Spleen (tissue), 11 donors: ENCODE data around the gene PPP2R5C. TPM values are rescaled to one million over a fixed set of nuclear protein-coding genes. Genes with fewer than 3 reads are reported as not detected.

Experiments used
- DNase-seq: peaks from one replicate; pipeline ENCODE4 v3.0.0-alpha.2; 2020
- H3K27ac ChIP-seq, 8 donors: fragments of 200-600 bp; sonication (generic) in 7 of 8; 1 replicate in 4 of 8; 2 replicates in 4 of 8; pipeline versions ENCODE4 v1.5.0 to v1.8.0; 2016 to 2021; ENCODE audit warnings: inconsistent platforms in 4 of 8, mild to moderate bottlenecking in 4 of 8, moderate library complexity in 1 of 8
- H3K27me3 ChIP-seq, 7 donors: fragments of 200-600 bp; sonication (generic) in 6 of 7; replicated peaks in 1 of 7; 1 replicate in 4 of 7; 2 replicates in 3 of 7; pipeline versions ENCODE4 v1.5.0 to v1.8.0; 2016 to 2021; ENCODE audit warnings: inconsistent platforms in 3 of 7, mild to moderate bottlenecking in 1 of 7
- H3K36me3 ChIP-seq, 6 donors: fragments of 200-600 bp; sonication (generic) in 5 of 6; 1 replicate in 4 of 6; 2 replicates in 2 of 6; pipeline versions ENCODE4 v1.5.0 to v1.8.0; 2016 to 2021; ENCODE audit warnings: inconsistent platforms in 2 of 6
- H3K4me1 ChIP-seq, 6 donors: fragments of 200-600 bp; sonication (generic) in 5 of 6; 1 replicate in 3 of 6; 2 replicates in 3 of 6; pipeline versions ENCODE4 v1.5.0 to v1.8.0; 2016 to 2021; ENCODE audit warnings: inconsistent platforms in 3 of 6
- H3K4me3 ChIP-seq, 8 donors: fragments of 200-600 bp; sonication (generic) in 7 of 8; 1 replicate in 4 of 8; 2 replicates in 4 of 8; pipeline versions ENCODE4 v1.5.0 to v1.8.0; 2016 to 2021; ENCODE audit warnings: inconsistent platforms in 4 of 8, mild to moderate bottlenecking in 4 of 8, moderate library complexity in 2 of 8
- H3K9me3 ChIP-seq, 8 donors: fragments of 200-600 bp; sonication (generic) in 7 of 8; 1 replicate in 4 of 8; 2 replicates in 4 of 8; pipeline versions ENCODE4 v1.5.0 to v1.8.0; 2016 to 2021; ENCODE audit warnings: inconsistent platforms in 4 of 8
- CTCF ChIP-seq, 11 experiments: fragments of 200-600 bp in 7 of 11; fragments of 450-650 bp in 4 of 11; sonication (generic) in 4 of 11; IDR thresholded peaks in 8 of 11; conservative IDR thresholded peaks in 3 of 11; 1 replicate in 7 of 11; 2 replicates in 4 of 11; pipeline versions ENCODE4 v1.4.0 to v1.8.0; 2016 to 2021; ENCODE audit warnings: antibody characterized with exemption in 11 of 11, inconsistent platforms in 4 of 11, mild to moderate bottlenecking in 1 of 11
- POLR2A ChIP-seq, 3 donors: fragments of 450-650 bp; IDR thresholded peaks; one replicate each; pipeline ENCODE4 v1.5.1; 2017; ENCODE audit warnings: antibody characterized with exemption in 3 of 3, mild to moderate bottlenecking in 1 of 3
- POLR2AphosphoS5 ChIP-seq, 3 donors: sonication (generic); formaldehyde crosslinking; IDR thresholded peaks; one replicate each; pipeline ENCODE4 v1.5.1; 2017; ENCODE audit warnings: antibody characterized with exemption in 3 of 3
- WGBS, 5 donors: extraction: QIAGEN DNeasy Blood & Tissue Kit in 3 of 5; methylation state at CpG; one replicate each; pipeline versions ENCODE4 v1.1.5 to v1.1.7; 2013 to 2018; 5-methylcytosine and 5-hydroxymethylcytosine counted together
- intact Hi-C: fragments of 100-400 bp; cut with DNase I; formaldehyde crosslinking; loops from one replicate; pipeline ENCODE4 v1.15.0; 2023; ENCODE audit warnings: low total_unique reads
- polyA plus RNA-seq, 3 donors: library from polyadenylated mRNA; stranded (reverse); fragments of 200-250 nt; gene quantifications; one replicate each; pipeline ENCODE4 v1.2.1, GENCODE V29; 2013
- total RNA-seq, 7 donors: library from RNA; depleted of rRNA in 3 of 7; stranded (reverse); fragments of >200 nt in 3 of 7; fragmentation: NEBNext Ultra II Directional in 4 of 7; extraction: Animal tissue kit (Norgen Biotek cat#: 25700) in 4 of 7; gene quantifications; one replicate each; pipeline versions ENCODE4 v1.1.0 to v1.2.1, GENCODE V29; 2016 to 2021
- donor health status: healthy with polysubstance abuse.
- donor health status: DM: no; HTN: no; CAD: no; lungs with moderate emphysema.
- donor health status: DM: no; HTN: no; CAD: no.
- donor health status: Bipolar disorder and iron deficiency.
- donor health status: healthy.
- donor health status: DM: no; HTN: no; CAD: no.
- donor health status: DM: yes; HTN: yes; CAD: no.

The PPP2R5C gene
- total and polyA plus RNA-seq, 10 donors: 80.8 to 322 (median 198) TPM

DNA sequence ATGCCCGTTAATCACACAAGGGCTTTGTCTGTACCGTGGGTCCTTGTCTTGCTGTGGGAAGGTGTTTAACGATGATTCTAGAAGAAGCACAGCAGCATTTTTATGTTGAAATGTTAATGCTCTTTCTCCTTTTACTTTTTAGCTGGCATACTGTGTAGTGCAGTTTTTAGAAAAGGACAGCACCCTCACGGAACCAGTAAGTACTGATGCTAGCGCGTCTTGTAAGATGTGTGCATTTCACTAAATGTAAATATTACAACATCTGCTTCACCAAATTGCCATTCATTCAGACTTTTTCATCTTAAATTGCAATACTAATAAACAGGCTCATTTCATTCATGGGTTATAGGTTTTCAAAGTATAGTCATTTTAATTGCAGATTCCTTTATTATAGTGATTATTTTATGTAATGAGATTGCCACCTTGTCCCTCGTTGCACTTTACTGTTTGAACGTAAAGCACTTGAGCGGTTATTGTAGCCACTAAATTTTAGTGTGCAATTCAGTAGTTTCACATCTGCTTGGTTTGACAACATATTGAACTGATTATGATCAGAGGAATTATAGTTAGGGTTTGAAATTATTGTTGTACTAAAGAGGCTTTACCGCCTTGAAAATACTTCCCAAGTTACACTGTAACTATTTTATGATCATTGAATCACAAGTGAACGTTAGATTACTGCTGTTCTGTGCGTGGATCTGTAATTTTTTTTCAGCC lies 133.0 kb downstream of the PPP2R5C start:
- TF ChIP-seq POLR2A (IDR thresholded peaks at IDR 0.05) (no peak), CTCF (IDR thresholded peaks at IDR 0.05 in 8 of 11, conservative IDR thresholded peaks at IDR 0.05 in 3 of 11) (no peak), POLR2AphosphoS5 (IDR thresholded peaks at IDR 0.05) (no peak)
- WGBS, 5 donors: 94 to 96% (median 95%) methylated on average over 12 of the region's 12 CpGs
- H3K27me3 ChIP-seq: no peaks in the 10 kb centered on the region
- H3K4me3 ChIP-seq: no peak overlapping the region
- intact Hi-C loops: no loop called here
- no peaks in the 10 kb centered on the region for H3K9me3 ChIP-seq
- H3K4me1 ChIP-seq: no peaks in the 10 kb centered on the region
- DNase-seq: no peak
- H3K27ac ChIP-seq: no peak overlapping the region
- peaks cover 4 to 100% (median 93%) of the 10 kb centered on the region in 6 donors for H3K36me3 ChIP-seq

DNA sequence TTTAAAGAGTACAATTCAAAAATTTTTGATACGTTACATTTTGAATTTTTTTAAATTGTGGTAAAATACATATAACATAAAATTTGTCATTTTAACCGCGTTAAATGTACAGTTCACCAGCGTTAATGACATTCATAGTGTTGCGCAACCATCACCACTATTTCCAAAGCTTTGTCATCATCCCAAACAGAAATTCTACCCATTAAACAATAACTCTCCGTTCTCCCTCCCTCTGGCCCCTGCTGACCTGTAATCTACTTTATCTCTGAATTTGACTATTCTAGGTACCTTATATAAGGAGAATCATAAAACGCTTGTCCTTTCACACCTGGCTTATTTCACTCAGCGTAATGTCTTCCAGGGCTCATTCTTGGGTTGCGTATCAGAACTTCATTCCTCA lies 133.7 kb downstream of the PPP2R5C start:
- Histone ChIP-seq H3K36me3 (peaks cover 4 to 100% (median 97%) of the 10 kb centered on the region in 6 donors), H3K9me3 (no peaks in the 10 kb centered on the region), H3K4me1 (no peaks in the 10 kb centered on the region), H3K27ac (no peak overlapping the region), H3K27me3 (no peaks in the 10 kb centered on the region), H3K4me3 (no peak overlapping the region)
- WGBS, 5 donors: 84 to 95% (median 91%) methylated on average over 9 of the region's 9 CpGs
- DNase-seq: no peak
- TF ChIP-seq CTCF (IDR thresholded peaks at IDR 0.05 in 8 of 11, conservative IDR thresholded peaks at IDR 0.05 in 3 of 11) (no peak), POLR2A (IDR thresholded peaks at IDR 0.05) (no peak), POLR2AphosphoS5 (IDR thresholded peaks at IDR 0.05) (no peak)
- intact Hi-C loops: no loop called here

- Histone ChIP-seq H3K4me1 (no peaks in the 10 kb centered on the region), H3K27me3 (no peaks in the 10 kb centered on the region), H3K36me3 (peaks cover 9 to 100% (median 98%) of the 10 kb centered on the region in 6 donors), H3K27ac (no peak overlapping the region), H3K9me3 (no peaks in the 10 kb centered on the region), H3K4me3 (no peak overlapping the region)
- no peak for TF ChIP-seq CTCF (IDR thresholded peaks at IDR 0.05 in 8 of 11, conservative IDR thresholded peaks at IDR 0.05 in 3 of 11)
- no peak for TF ChIP-seq POLR2AphosphoS5 (IDR thresholded peaks at IDR 0.05)
- TF ChIP-seq POLR2A (IDR thresholded peaks at IDR 0.05): no peak
- no peak for DNase-seq
- 93 to 98% (median 96%) methylated on average over 9 of the region's 9 CpGs for WGBS, 5 donors
- intact Hi-C loops: no loop called here
Observed at GRCh38 chr14:101897326-101897725, 135.8 kb downstream of the PPP2R5C start.

GRCh38 chr14:101898416-101898815 lies 136.9 kb downstream of the PPP2R5C start:
- Histone ChIP-seq H3K36me3 (peaks cover 12 to 100% (median 98%) of the 10 kb centered on the region in 6 donors), H3K4me1 (no peaks in the 10 kb centered on the region), H3K9me3 (no peaks in the 10 kb centered on the region), H3K27me3 (no peaks in the 10 kb centered on the region), H3K4me3 (no peak overlapping the region), H3K27ac (no peak overlapping the region)
- intact Hi-C loops: no loop called here
- WGBS, 5 donors: 93 to 98% (median 97%) methylated on average over 8 of the region's 8 CpGs
- TF ChIP-seq CTCF (IDR thresholded peaks at IDR 0.05 in 8 of 11, conservative IDR thresholded peaks at IDR 0.05 in 3 of 11) (no peak), POLR2A (IDR thresholded peaks at IDR 0.05) (no peak)
- no peak for DNase-seq
